IgD-negative memory B cell (primary cell): ENCODE data around the gene RRP12. TPM values are rescaled to one million over a fixed set of nuclear protein-coding genes. Genes with fewer than 3 reads are reported as not detected.

Source experiments
- H3K27ac Mint-ChIP-seq, 3 donors: one replicate each; pipeline ENCODE4 v1.8.0; 2020 to 2022; ENCODE audit warnings: mild to moderate bottlenecking in 3 of 3, mixed read lengths in 3 of 3, moderate library complexity in 1 of 3
- H3K27me3 Mint-ChIP-seq: one replicate; pipeline ENCODE4 v1.8.0; 2021; ENCODE audit warnings: mixed read lengths
- H3K36me3 Mint-ChIP-seq: one replicate; pipeline ENCODE4 v1.8.0; 2020; ENCODE audit warnings: mild to moderate bottlenecking, mixed read lengths
- H3K4me1 Mint-ChIP-seq, 3 donors: one replicate each; pipeline ENCODE4 v1.8.0; 2020 to 2022; ENCODE audit warnings: mixed read lengths in 3 of 3, mild to moderate bottlenecking in 1 of 3
- H3K4me3 Mint-ChIP-seq, 4 donors: one replicate each; pipeline ENCODE4 v1.8.0; 2020 to 2022; ENCODE audit warnings: mild to moderate bottlenecking in 4 of 4, mixed read lengths in 4 of 4, moderate library complexity in 3 of 4
- H3K9me3 Mint-ChIP-seq, 3 donors: one replicate each; pipeline ENCODE4 v1.8.0; 2020 to 2021; ENCODE audit warnings: mixed read lengths in 3 of 3, mild to moderate bottlenecking in 1 of 3
- polyA plus RNA-seq: library from polyadenylated mRNA; unstranded; fragments of 300-500 nt; fragmentation: Illumina TruSeq; gene quantifications from one replicate; pipeline ENCODE4 v1.2.3, GENCODE V29; 2021

Gene RRP12
- polyA plus RNA-seq, 1 donor from 2014 or later: 15.0 TPM

GRCh38 chr10:97328646-97329453, 72.3 kb downstream of the RRP12 start:
- Mint-ChIP-seq H3K27ac (no peak overlapping the region), H3K27me3 (no peaks in the 10 kb centered on the region), H3K4me3 (peak overlapping the region in 2 of 4 donors; percentile 8 to 30), H3K4me1 (peaks cover 24 to 41% (median 37%) of the 10 kb centered on the region in 3 donors), H3K36me3 (peaks cover 3% of the 10 kb centered on the region), H3K9me3 (no peaks in the 10 kb centered on the region)

- H3K36me3 Mint-ChIP-seq: no peaks in the 10 kb centered on the region
- H3K4me3 Mint-ChIP-seq: peak overlapping the region in 1 of 4 donors; percentile 58
- no peaks in the 10 kb centered on the region for H3K27me3 Mint-ChIP-seq
- peaks cover 16 to 32% (median 28%) of the 10 kb centered on the region in 3 donors for H3K4me1 Mint-ChIP-seq
- H3K9me3 Mint-ChIP-seq: no peaks in the 10 kb centered on the region
- H3K27ac Mint-ChIP-seq: peak overlapping the region in 2 of 3 donors; percentile 72 to 76
These were observed 73.5 kb downstream of the RRP12 start for GRCh38 chr10:97327348-97328294.

GRCh38 chr10:97325754-97326153, 75.4 kb downstream of the RRP12 start:
- no peaks in the 10 kb centered on the region for H3K9me3 Mint-ChIP-seq

GRCh38 chr10:97323501-97323900, 77.6 kb downstream of the RRP12 start:
- no peaks in the 10 kb centered on the region for H3K36me3 Mint-ChIP-seq
- H3K9me3 Mint-ChIP-seq: no peaks in the 10 kb centered on the region
- no peaks in the 10 kb centered on the region for H3K27me3 Mint-ChIP-seq
- H3K27ac Mint-ChIP-seq: peak overlapping the region in 2 of 3 donors; percentile 12 to 18
- H3K4me3 Mint-ChIP-seq: peak overlapping the region in 1 of 4 donors; percentile 68
- peaks cover 23 to 34% (median 26%) of the 10 kb centered on the region in 3 donors for H3K4me1 Mint-ChIP-seq

More at GRCh38 chr10:97325754-97326153, 75.4 kb downstream of the RRP12 start:
- peak overlapping the region in 1 of 4 donors; percentile 5 for H3K4me3 Mint-ChIP-seq
- no peak overlapping the region for H3K27ac Mint-ChIP-seq
- no peaks in the 10 kb centered on the region for H3K27me3 Mint-ChIP-seq
- no peaks in the 10 kb centered on the region for H3K36me3 Mint-ChIP-seq
- H3K4me1 Mint-ChIP-seq: peaks cover 15 to 30% (median 29%) of the 10 kb centered on the region in 3 donors

- Mint-ChIP-seq H3K9me3 (no peaks in the 10 kb centered on the region), H3K4me1 (peaks cover 23 to 34% (median 25%) of the 10 kb centered on the region in 3 donors), H3K4me3 (peak overlapping the region; percentile 60 to 98 (median 90)), H3K27me3 (no peaks in the 10 kb centered on the region), H3K27ac (peak overlapping the region in 2 of 3 donors; percentile 14 to 99), H3K36me3 (no peaks in the 10 kb centered on the region)
These were observed 79.3 kb downstream of the RRP12 start for GRCh38 chr10:97321804-97322190.

GRCh38 chr10:97321032-97321803, 79.9 kb downstream of the RRP12 start:
- no peaks in the 10 kb centered on the region for H3K9me3 Mint-ChIP-seq

GRCh38 chr10:97320480-97321031, 80.6 kb downstream of the RRP12 start:
- no peaks in the 10 kb centered on the region for H3K36me3 Mint-ChIP-seq
- peaks cover 23 to 29% (median 25%) of the 10 kb centered on the region in 3 donors for H3K4me1 Mint-ChIP-seq
- H3K27ac Mint-ChIP-seq: peak overlapping the region; percentile 86 to 99 (median 94)
- H3K4me3 Mint-ChIP-seq: peak overlapping the region; percentile 85 to 98 (median 94)
- no peaks in the 10 kb centered on the region for H3K9me3 Mint-ChIP-seq
- no peaks in the 10 kb centered on the region for H3K27me3 Mint-ChIP-seq

More at GRCh38 chr10:97321032-97321803, 79.9 kb downstream of the RRP12 start:
- H3K27me3 Mint-ChIP-seq: no peaks in the 10 kb centered on the region
- H3K4me1 Mint-ChIP-seq: peaks cover 23 to 33% (median 25%) of the 10 kb centered on the region in 3 donors
- peak overlapping the region; percentile 86 to 99 (median 94) for H3K27ac Mint-ChIP-seq
- H3K4me3 Mint-ChIP-seq: peak overlapping the region; percentile 85 to 98 (median 94)
- no peaks in the 10 kb centered on the region for H3K36me3 Mint-ChIP-seq

- Mint-ChIP-seq H3K36me3 (no peaks in the 10 kb centered on the region), H3K27ac (peak overlapping the region; percentile 86 to 99 (median 94)), H3K27me3 (no peaks in the 10 kb centered on the region), H3K9me3 (no peaks in the 10 kb centered on the region), H3K4me1 (peaks cover 23 to 29% (median 25%) of the 10 kb centered on the region in 3 donors), H3K4me3 (peak overlapping the region; percentile 85 to 98 (median 94))
These were observed 81.3 kb downstream of the RRP12 start for GRCh38 chr10:97319671-97320479.

- peak within 1 kb of the TSS; percentile 99 to 100 (median 100) for H3K27ac Mint-ChIP-seq
- H3K9me3 Mint-ChIP-seq: no peaks in the 10 kb centered on the region
- H3K4me3 Mint-ChIP-seq: peak within 1 kb of the TSS; percentile 94 to 100 (median 99)
- no peaks in the 10 kb centered on the region for H3K27me3 Mint-ChIP-seq
- peaks cover 23 to 29% (median 25%) of the 10 kb centered on the region in 3 donors for H3K4me1 Mint-ChIP-seq
- no peaks in the 10 kb centered on the region for H3K36me3 Mint-ChIP-seq
These were observed 82.1 kb downstream of the RRP12 start, which contains the start of gene FRAT1 for GRCh38 chr10:97318772-97319651. Gene FRAT1, plus strand, starts transcription at chr10:97319271. Its CDS starts 183 bp downstream, at chr10:97319454.

- Mint-ChIP-seq H3K27me3 (no peaks in the 10 kb centered on the region), H3K27ac (no peak overlapping the region), H3K36me3 (no peaks in the 10 kb centered on the region), H3K4me1 (peaks cover 6% of the 10 kb centered on the region in 3 donors), H3K4me3 (no peak overlapping the region), H3K9me3 (no peaks in the 10 kb centered on the region)
These were observed 86.5 kb downstream of the RRP12 start for GRCh38 chr10:97314671-97315070.

GRCh38 chr10:97312897-97313296, 88.2 kb downstream of the RRP12 start:
- Mint-ChIP-seq H3K4me1 (peaks cover 0 to 2% (median 2%) of the 10 kb centered on the region in 3 donors), H3K27me3 (no peaks in the 10 kb centered on the region), H3K27ac (no peak overlapping the region), H3K4me3 (no peak overlapping the region), H3K9me3 (no peaks in the 10 kb centered on the region), H3K36me3 (no peaks in the 10 kb centered on the region)

GRCh38 chr10:97311111-97311626, 90.0 kb downstream of the RRP12 start:
- Mint-ChIP-seq H3K36me3 (no peaks in the 10 kb centered on the region), H3K27ac (no peak overlapping the region), H3K9me3 (no peaks in the 10 kb centered on the region), H3K4me1 (no peaks in the 10 kb centered on the region), H3K27me3 (no peaks in the 10 kb centered on the region), H3K4me3 (peak overlapping the region in 1 of 4 donors; percentile 29)
